HG02571 (cell line): Measurements from ENCODE around the gene KIAA1958.
A peak's percentile ranks its signal among the peaks of the same experiment; 100 is the strongest.

Experiments
- ATAC-seq: cut with Tn5 transposase; IDR thresholded peaks from one replicate; pipeline ENCODE4 v1.9.1; 2021; ENCODE audit warnings: mild to moderate bottlenecking, moderate library complexity; ENCODE audit not compliant: unreplicated experiment

KIAA1958 gene

DNA sequence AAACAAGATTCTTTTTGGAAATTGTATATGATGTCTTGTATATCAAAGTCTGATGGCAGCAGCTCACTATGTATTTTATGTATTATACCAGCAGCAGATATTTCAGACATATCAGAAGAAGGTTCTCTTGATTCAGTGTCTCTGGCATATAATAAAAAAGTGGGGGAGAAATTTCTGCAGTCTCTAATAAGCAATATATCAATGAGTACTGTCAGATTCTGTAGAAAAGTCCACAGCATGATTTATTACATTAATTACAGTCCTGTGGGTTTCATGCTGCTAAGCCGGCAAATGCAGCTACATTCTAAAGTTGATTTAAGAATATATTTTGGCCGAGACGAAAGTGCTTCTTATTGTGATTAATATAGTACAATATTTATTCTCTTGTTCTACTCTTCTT lies 113.1 kb downstream of the KIAA1958 start:
- ATAC-seq, result no peak

DNA sequence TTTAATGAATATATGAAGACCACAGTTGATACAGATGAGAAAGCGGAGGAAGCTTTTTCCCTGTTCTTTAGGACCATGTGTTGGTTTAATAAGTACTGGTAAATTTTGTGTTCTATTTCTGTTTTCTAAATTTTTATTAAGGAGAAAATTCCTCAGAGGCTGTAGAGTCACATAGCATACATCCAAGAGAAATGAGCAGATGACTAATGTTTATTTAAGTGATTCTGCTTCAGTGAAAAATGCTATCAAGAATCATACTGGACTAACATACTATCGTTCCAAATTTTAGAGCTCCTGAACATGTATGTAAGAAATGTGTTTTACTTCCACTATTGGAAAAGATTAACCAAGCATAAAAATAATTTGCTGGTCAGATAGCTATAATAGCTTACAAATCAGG lies 115.0 kb downstream of the KIAA1958 start:
- no peak for ATAC-seq

GRCh38 chr9:112604790-112605189 lies 118.2 kb downstream of the KIAA1958 start:
- ATAC-seq, result no peak

- peak; percentile 88 for ATAC-seq
These were observed 118.9 kb downstream of the KIAA1958 start for GRCh38 chr9:112605518-112605917.

DNA sequence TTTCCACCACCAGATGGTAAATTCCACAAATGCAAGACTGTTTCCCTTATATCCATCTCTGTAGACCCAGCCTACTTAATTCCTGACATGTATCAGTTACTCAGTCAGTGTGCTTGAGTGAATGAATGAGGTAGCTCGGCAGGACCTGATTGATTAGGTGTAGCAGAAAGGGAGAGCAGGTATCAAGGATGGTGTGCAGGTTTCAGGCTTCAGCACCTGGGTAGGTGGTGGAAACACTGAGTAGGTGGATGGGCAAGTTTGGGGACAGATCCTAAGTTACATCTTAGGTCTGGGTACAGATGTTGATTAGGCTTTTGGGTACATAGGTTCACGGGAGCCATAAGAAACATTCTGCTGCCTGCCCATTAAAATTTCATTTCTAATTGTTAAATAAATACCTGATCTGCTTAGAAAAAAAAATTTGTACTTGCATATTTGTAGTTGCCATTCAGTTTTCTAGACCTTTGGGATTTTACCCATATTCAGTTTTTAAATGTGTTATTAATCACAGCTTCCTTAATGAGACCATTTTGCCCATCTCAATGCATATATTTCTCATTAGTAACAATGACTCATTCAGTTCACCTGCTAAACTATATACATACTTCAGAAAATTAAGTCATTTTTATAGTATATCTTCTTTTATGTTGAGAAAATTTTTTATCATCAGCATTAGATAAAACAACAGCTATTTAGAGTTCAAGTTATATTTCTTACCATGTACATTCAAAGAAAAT lies 119.5 kb downstream of the KIAA1958 start:
- peak; percentile 21 for ATAC-seq

- no peak for ATAC-seq
These were observed 122.2 kb downstream of the KIAA1958 start for GRCh38 chr9:112608851-112609250.

GRCh38 chr9:112615584-112616266 lies 129.1 kb downstream of the KIAA1958 start:
- ATAC-seq, result no peak

GRCh38 chr9:112617371-112617770 lies 130.7 kb downstream of the KIAA1958 start:
- no peak for ATAC-seq

DNA sequence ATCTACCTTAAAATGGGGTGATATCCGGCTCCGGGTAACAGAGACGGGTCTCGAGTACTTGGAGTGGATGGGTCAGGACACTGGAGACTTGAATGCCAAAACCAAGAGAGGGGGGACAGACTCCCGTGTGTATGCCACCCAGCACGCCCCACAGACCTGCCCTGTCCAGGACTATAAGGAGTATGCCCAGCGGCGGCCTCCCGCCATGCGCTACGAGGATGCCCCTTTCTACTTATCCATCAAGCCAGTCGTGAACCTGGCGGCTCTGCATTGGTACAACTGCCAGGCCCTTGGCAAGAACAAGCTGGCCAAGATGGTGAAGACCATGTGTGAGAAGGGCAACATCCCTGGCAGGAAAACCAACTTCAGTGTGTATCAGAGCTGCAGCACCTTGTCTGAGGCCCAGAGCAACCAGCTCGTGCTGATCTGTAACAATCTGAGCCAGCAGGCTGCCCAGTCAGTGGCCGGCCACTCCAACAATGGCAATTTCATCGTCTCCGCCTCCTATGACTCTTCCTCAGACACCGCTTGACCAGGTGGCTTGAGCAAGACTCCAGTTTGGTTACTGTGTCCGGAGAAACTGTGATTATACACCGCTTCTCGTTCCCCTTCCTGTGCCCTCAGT lies 131.9 kb downstream of the KIAA1958 start:
- ATAC-seq, result no peak

DNA sequence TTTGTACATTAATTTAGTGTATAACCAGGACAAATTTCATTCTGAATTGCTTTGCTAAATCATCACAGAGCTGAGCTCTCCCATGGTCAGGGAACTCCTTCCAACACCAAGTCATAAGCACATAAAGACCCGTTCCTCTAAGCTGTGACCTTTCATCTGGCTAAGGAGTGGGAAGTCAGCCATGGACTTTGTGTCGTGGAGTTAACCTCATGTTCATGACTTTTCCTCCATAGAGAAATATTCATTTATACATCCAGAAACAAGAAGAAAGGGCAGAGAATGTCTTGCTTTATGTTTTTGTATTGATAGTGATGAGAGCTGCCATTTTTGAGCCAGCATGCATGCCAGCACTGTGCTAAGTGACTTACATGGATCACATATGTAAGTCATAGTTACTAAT lies 133.8 kb downstream of the KIAA1958 start:
- no peak for ATAC-seq

GRCh38 chr9:112621018-112621655 lies 134.5 kb downstream of the KIAA1958 start:
- no peak for ATAC-seq

DNA sequence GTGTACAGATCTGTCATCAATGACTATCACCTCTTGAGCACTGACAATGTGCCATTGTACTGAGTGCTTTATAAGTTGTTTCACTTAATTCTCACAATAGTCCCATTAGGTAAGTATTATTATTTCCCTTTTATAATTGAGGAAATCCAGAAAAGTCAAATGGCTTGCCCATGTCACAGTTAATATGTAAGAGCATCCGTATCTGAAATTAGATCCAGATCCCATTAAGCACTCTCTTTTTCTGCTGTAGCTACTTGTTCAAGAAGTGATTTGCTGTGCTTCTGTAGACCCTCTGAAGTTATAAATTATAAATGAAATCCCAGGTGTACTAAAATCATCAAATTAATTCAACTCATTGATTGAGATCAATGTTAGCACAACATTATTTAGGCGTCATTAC lies 136.6 kb downstream of the KIAA1958 start:
- no peak for ATAC-seq

- ATAC-seq, result no peak
These were observed 138.4 kb downstream of the KIAA1958 start for GRCh38 chr9:112624711-112625707.

DNA sequence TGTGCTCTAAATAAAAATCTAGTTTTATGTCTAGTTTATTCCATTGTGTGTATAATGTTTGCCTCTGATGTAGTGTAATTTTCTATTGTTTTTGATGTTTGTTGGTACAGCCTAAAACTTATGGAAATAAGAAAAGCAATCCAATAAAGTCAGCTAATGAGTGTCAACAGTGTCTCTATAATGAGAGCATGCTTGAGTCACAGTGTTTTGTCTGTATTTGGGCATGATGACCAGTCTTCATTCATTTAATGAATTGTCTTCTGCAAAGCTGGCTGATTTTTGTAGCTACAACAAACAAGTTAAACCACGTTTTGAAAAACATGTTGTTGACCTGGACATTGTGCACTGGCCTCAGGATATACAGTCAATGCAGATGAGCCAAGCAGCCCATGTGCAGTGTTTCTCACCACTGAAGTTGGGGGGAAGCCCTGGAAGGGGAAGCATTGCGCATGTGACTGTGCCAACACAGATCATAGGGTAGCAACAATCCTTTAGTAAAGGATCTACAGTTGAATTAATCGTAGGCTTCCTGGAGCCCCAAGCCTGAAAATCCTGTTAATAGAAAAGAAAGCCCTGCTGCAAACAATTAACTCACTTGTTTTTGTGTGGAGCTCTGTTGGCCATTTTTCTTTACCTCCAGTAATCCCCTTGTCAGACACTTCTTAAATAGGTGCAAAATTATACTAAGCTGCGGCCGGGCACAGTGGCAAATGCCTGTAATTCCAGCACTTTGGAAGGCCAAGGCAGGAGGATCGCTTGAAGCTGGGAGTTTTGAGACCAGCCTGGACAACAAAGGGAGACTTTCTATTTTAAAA lies 143.3 kb downstream of the KIAA1958 start:
- ATAC-seq, result no peak

- no peak for ATAC-seq
These were observed 144.9 kb downstream of the KIAA1958 start for GRCh38 chr9:112631313-112632070.

- ATAC-seq, result no peak
These were observed 153.7 kb downstream of the KIAA1958 start for GRCh38 chr9:112640311-112640710.

GRCh38 chr9:112642126-112642525 lies 155.5 kb downstream of the KIAA1958 start:
- no peak for ATAC-seq

- no peak for ATAC-seq
These were observed 161.0 kb downstream of the KIAA1958 start for GRCh38 chr9:112647596-112647995.

GRCh38 chr9:112648624-112649023 lies 162.0 kb downstream of the KIAA1958 start:
- no peak for ATAC-seq
